Putamen (tissue), 1 donor: ENCODE measurements around the gene SEPTIN3.
"Not testable (repeated sequence)": the region's sequence is repeated elsewhere in the genome, so short reads cannot be mapped to it uniquely, and the experiment has no call there.

Experiments
- DNase-seq: peaks from one replicate; pipeline ENCODE4 v3.0.0-alpha.2; 2016; ENCODE audit warnings: low spot score

Gene SEPTIN3

DNA sequence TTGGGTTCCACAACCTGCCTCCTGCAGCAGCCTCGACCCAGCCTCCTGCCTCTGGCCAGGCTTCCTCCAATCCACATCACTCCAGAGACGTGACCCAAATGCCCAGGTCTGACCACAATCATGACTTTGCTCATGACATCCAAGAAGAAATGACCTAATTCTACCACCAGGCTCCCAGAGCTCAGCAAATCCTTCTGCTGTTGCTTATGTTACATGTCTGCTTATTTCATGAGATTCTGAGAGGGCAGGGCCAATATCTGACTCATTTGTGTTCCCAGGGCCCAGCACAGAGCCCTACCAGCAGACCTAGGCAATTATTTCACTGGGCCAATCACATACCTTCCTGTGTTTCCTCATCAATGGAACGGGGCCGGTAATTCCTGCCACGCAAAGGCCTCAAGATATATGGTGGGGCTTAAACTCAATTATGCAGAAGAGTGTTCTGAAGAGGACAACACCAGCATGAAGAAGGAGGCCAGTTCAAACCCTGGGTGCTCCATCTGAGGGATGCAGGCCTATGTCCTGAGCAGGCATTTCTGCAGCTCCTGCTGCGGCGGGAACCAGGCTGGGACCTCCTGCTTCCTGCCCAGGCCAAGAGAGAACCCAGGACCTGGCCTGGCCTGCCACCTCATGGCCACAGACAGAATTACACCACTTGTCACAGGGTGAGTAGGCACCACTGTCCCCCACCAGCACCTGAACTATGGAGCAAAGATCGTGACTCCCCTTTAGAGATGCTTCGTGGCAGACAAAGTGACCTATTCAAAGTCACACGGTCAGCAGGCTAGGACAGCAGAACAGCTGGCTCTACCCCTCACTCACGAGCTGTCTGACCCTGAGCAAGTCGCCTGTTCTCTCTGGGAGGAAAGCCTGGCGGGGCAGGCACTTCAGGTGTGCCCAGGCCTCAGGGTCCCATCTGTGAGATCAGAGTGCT, 28.1 kb upstream of the SEPTIN3 start:
- peak; percentile 83 for DNase-seq

DNA sequence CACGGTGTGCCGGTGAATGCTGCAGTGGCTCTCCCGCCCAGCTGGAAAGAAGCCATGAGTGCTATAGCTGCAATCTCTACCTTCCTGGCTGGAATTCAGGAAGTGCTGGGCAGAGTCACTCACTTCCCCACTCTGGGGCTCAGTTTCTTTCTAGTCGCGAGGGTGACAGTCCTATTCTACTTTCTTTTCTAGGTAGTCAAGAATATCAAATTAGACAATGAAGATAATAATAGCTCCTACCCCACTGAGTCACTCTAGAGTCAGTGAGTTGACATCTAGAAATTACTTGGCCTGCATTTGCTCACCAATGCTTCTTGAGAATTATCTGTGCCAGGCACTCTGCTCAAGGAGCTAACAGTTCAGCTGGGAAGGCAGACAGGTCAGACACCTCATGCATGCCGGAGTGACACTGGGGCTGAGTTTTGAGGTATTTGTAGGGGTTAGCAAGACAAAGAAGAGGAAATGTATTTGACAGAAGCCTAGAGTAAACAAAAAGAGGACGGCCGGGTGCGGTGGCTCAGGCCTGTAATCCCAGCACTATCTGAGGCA, 25.5 kb upstream of the SEPTIN3 start:
- DNase-seq = peak; percentile 40

DNA sequence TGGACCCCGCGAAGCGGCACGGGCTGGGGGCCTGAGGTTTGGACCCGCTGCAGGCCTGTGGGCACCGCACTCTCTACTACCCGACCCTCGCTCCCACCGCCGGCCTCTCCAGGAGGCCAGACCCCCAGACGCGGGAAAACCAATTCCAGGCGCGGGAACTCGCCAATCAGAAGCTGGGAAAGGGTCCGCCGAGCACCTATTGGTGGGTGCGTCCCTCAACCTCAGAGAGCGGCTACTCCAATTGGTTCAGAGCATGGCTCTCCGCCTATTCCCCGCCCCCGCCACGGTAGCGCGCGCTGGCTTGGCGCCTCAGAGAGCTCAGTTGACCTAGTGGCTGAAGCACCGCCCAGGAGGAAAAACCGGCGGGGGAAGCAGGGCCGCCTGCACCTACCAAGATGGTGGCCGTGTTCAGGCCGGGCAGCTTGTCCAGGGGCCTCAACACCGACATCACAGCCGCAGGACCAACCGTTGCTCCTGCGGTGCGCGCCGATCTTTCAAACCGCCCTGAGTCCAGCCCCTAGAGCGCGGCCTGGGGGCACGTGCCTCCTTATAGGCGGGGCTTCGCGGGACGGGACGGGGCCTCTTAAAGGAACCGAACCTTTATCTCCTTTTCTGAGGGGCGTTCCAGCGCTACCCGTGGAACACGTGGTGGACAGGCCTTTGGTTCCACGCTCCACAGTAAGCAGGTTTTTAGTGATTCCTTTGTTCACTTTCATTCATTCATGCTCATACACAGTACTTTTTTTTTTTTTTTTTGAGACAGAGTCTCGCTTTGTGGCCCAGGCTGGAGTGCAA, 22.4 kb upstream of the SEPTIN3 start, which contains the start of gene CENPM:
TSS of gene CENPM (minus strand) at position 524 of the 795 bp plus-strand sequence. CDS start at position 448, 76 bp downstream.
- DNase-seq = peak; percentile 90

DNA sequence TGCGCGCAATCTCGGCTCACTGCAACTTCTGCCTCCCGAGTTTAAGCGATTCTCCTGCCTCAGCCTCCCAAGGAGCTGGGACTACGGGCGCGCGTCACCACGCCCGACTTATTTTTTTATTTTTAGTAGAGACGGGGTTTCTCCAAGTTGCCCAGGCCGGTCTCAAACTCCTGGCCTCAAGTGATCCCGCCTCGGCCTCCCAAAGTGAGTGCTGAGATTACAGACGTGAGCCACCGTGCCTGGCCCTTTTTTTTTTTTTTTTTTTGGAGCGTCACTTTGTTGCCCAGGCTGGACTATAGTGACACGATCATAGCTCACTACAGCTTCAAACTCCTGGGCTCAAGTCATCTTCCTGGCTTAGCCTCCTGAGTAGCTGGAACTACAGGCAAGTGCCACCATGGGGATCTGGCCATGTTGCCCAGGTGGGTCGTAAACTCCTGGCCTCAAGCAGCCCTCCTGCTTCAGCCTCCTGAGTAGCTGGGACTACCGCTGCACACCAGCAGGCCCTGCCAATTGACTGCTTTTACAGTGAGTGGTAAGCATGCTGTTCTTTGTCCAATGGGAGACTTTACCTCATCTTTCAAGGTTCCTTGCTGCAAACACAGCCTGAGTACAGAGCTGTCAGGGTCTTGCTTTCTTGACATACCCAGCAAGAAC, 21.7 kb upstream of the SEPTIN3 start:
- DNase-seq = no peak

DNA sequence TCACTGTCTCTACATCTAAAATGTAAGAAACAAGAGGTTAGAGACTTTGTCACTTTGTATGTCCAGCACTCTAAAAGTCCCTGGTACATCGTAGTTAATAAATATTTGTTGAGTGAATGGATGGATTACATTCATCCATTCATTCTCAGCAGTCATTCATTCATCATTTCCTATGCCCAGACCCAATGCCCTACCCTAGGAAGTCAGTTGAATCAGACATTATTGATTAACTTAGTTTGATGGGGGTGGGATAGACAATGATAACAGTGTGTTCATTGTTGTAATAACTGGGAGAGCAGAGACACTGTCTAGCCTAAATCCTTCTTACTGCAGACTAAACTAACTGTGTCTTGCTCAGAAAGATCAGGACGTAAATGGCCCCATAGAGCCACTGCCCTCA, 21.1 kb upstream of the SEPTIN3 start:
- DNase-seq = no peak

DNA sequence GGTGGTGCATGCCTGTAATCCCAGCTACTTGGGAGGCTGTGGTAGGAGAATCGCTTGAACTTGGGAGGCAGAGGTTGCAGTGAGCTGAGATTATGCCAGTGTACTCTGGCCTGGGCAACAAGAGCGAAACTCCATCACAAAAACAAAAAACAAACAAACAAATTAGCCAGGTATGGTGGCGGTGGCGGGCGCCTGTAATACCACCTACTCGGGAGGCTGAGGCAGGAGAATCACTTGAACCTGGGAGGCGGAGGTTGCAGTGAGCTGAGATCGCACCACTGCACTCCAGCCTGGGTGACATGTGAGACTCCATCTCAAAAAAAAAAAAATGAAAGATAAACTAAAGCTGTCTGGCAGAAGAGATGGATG, 20.3 kb upstream of the SEPTIN3 start:
- DNase-seq = not testable (repeated sequence)

DNA sequence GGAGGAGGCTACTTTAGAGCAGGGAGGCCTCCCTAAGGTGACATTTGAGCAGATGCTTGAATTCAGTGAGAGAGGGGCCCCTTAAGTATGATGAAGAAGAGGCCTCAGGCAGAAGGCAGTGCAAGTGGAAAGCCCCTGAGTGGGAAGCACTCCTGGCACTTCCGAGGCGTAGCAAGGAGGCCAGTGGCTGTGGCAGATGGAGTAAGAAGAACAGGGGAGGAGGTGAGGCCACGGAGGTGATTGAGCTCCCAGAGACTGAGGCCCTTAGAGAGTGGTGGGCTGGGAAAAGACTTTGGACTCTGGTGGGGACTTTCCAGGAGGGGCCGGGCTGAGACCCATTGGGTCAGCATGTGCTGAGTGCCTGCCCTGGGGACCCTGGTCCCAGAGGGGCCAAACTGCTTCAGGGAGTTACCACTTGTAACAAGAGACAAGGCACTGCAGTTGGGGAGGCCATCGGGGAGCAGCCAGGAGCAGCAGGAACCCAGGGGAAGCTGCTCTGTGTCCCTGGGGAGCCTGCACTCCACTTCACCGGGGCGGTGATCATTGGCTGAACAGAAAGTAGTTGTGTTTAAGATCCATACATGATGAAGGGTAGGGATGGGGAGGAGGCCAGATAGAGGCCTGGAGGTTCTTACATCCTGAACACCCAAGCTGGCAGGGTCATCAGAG, 19.8 kb upstream of the SEPTIN3 start:
- no peak for DNase-seq

DNA sequence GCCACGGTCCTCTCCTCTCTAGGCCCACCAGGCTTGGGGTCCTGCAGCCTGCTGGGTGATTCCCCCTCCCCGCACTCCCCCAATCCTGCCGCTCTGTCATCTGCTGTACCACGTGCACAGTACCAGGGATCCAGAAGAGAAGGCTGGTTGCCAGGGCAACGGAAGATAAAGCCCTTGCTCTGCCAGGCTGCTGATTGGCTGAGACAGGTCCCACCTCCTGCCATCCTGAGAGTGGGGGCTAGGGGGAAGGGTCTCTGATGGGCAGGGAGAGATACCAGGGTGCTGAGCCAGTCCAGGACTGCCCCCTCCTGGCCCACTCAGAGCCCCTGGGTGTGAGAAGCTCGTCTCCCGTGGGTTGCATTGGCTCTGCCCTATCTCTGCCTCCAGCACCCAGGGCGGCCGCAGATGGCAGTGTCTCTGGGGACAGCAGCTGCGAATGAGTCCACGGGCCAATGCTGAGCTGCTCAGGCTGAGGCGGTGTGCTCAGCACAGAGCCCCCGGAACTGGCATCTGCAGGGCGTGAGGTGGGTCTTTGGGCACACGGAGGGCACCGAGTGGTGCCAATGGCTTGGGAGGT, 17.3 kb upstream of the SEPTIN3 start, which contains the start of gene SMIM45:
TSS of gene SMIM45 (plus strand) at position 253 of the 577 bp plus-strand sequence.
- peak; percentile 89 for DNase-seq

DNA sequence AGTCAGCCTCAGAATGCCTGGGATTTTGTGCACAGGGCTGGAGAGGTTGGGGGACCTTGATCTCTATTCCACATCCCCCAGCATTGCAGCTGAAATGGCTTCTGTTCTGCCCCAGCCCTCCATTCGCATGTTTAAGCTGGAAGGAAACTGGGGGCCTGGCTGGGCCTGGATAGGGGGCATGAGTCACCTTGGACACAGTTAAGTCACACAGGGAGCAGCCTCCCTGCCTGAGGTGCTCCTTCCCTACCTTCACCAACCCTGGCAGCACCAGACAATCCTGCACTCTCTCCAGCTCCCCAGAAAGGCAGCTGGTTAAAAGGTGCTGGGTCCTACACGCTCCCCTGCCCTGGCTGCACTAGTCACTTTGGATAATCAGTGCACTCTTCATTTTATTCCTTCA, 16.5 kb upstream of the SEPTIN3 start:
- no peak for DNase-seq

DNA sequence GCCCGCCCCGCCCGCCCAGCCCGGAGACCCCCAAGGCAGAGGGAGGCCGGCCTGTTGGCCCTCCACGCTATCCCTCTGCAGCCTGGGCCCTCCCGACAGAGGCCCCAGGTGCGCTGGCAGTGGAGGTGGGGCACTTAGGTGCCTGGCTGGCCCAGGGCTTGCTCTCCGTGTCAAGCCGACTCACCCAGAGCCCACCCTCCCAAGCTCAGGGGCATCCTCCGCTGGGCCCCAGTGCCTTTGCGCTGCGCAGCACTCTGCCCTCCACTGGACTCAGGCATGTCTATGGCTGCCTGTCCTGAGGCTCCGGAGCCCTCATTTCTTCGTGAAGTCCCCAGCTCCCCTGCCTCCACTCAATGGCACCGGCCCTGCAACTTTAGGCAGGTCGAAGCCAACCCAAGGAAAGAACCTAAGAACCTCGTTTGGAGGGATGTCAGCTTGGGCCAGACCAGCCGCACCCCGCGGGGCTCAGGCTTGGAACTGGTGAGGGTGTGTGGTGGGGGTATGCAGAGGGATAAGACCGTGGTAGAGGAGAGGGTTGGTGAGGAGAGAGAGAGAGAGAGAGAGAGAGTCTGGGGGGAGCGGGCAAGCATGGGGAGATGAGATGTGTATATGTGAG, 11.2 kb upstream of the SEPTIN3 start:
- DNase-seq = no peak

DNA sequence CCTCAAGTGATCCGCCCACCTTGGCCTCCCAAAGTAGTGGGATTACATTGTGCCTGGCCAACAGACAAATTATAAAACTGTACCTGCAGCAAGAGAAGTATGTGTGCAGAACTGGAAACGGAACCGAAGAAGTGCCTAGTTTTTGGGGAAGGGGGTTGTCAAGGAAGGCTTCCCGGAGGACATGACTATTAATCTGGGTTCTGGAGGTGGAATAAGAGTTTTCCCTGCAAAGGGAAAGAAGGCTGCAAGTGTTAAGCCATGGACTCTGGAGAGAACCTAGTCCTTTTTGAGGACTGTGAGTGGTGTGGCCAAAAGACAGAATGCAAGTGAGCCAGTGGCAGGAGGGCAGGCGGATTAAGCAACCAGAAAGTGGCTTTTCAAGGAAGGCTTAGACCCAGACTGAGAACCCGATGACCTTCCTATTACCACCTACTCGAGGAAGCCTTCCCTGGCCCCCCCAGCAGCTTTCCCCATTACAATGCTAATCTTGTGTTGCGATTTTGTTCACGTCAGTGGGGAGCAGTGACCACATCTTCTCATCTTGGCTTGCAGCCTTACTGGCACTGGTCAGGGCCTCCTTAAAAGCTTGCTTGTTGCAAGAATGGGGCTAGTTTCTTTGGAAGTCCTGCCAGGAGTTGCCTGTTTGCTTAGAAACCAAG, 5.7 kb upstream of the SEPTIN3 start:
- peak; percentile 81 for DNase-seq

DNA sequence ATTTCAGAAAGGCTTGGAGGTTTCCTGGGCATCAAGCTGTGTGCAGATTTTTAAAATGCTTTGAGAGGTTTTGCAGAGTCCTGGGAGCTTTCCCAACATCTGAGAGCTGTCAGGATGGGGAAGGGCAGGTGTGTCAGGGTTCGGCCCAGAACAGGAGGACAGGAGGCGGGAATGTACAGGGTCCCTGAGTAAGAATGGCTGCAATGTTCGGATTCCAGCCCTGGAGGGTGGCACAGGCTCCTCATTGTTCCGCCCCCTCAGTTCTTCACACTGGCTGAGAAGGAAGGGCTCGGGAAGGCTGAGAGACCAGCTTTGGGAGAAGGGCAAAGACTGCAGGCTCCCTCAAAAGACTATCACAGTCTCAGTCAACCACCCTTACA, 5.1 kb upstream of the SEPTIN3 start:
- no peak for DNase-seq

DNA sequence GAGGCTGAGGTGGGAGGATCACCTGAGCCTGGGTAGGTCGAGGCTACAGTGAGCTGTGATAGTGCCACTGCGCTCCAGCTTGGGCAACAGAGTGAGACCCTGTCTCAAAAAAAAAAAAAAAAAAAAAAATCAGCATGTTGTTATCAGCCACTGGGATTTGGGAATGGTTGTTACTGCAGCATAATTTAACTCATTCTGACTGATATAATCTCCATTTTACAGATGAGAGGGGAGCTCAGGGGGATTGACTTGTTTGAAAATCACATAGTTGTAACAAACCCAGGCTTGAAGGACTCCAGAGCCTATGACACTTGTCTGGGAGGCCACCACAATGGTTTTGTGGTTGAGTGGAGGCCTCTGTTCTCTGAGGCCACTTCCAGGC, 3.0 kb upstream of the SEPTIN3 start:
- DNase-seq = no peak

DNA sequence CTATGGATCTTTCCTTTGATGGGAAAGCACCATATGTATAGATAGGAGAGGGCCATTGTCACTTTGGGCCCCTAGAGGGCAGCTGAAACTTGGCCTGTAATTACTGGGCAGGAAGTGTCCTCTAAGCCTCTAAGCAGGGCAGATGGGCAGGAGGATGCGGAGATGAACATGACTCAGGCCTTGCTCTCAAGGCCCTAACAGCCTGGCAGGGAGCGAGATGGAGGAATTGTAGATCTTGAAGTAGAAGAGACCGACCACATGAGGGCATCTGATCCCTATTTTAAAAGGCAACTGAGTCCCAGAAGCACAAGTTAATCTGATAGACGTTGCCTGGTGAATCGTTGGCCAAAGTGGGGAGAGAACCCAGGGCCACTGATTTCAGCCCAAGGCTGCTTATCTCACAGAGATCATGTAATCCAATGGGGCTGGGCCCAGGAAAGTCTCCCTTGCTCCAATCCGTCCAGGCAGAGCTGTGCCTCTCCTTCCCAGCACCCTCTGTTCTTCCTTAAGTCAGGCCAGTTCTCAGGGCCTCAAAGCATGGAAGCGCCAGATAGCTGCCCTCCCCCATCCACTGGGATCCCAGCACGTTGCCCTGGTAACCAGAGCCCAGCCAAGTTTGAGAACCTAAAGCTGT, 2.5 kb upstream of the SEPTIN3 start:
- peak; percentile 64 for DNase-seq

DNA sequence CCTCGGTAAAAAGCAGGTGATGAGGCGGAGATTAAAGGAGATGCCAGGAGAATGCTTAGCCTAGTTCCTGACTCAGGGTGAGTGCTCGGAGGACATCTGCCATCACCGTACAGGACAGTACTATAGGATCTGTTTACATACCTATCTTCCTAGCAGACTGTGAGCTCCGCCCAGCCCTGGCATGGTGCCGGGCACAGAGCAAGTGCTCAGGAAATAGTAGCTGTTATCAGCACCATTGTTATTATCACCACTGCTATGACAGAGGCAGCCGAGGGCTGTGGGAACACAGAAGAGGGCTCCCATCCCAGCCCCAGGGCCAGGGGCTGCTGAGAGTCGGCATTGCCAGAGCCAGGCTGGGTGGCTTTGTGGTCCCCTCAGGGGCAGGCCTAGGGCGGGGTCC, 642 bp upstream of the SEPTIN3 start:
- no peak for DNase-seq

DNA sequence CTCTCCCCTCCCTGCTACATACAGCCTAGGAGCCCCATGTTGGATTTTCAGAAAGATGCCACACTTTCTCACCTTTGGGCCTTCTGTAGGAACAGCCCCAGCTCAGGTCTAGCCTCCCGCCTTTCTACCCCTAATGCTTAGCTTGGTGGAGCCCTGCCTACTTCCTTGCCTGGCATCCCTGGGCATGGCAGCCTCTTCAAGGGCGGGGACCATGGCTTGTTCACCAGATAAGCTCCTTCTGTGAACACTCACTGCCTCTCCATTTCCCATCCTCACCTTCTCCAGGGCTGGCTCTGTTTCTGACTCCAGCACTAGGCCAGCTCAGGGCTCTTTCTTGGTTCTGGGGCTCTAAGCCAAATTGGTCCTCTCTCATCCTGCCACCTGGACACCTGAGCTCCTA, 1.4 kb downstream of the SEPTIN3 start:
- DNase-seq = no peak

DNA sequence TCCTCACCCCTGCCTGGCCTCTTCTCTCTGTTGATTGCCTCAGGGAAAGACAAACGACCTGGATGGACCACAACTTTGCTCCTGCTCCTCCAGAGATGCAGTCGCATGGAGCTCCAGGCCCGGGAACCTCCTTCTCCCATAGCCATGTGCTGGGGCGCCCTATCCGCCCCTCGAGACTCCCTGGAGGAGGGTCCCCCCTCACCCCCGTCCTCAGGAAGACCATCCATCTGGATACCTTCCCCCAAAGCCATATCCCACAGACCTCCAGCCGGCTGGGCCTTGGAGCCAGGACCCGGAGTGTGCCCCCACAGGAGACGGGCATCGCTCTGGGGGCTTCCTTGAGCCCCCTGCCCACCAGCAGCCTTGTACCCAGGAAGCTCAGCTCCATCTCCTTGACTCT, 2.2 kb downstream of the SEPTIN3 start:
- DNase-seq = no peak

DNA sequence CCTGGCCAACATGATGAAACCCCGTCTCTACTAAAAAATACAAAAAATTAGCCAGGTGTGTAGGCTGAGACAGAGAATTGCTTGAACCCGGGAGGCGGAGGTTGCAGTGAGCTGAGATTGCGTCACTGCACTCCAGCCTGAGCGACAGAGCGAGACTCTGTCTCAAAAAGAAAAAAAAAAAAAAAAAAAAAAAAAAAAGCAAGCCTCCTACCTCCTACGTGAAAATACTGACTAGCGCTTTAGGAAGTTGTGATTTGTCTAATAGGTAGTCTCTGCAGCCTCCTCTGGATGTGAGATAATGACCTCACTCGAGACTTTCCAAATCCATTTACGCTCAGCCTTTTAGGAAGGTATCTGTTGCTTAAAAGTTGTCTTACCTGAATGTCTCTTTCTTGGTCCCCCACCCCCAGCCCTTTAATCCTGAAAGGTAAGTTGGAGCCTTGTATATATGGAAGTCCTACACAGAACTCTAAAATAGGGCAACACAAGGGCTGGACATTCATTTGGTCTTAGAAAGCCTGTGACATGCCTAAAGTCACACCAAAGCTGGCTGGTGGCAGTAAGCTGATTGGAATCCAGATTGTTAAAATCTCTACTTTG, 5.5 kb downstream of the SEPTIN3 start:
- no peak for DNase-seq

DNA sequence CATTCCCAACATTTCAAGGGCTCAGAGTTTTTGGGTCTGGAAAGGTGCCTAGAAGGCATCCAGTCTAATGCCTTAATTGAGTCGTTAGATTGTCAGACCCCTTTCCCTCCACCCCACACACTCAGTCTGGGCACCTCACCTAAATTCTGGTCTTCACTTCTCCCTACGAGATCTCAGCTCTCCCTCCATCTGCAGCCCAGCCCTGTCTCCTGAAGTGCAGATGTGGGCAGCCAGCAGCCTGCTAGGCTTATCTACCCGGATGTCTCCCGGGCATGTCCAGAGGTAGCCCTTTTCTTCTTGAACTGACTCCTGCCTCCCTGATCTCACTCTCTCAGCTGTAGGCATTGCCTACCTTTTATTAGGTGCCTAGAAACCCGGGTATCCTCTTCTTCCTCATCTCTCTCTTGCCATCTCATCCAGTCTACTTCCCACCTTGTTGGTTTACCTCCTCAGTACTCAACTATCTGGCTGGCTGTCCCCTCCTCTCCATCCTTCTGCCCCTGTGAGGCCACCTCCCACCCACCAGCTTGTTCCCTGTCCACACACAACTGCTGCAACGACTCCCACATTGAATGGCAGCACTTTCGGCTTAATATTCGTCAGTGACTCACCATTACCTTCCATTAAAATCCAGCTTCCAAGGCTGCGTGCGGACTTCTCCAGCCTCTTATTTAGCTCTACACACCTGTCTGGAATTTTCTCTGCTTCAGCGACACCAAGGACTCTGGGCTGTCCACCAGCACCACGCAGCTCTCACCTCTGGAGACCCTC, 6.2 kb downstream of the SEPTIN3 start:
- no peak for DNase-seq
